Skeletal muscle tissue (tissue), 4 donors: ENCODE data around the gene SLC22A4. TPM values are rescaled to one million over a fixed set of nuclear protein-coding genes. Genes with fewer than 3 reads are reported as not detected.

Experiments used
- H3K27ac ChIP-seq: one replicate; pipeline ENCODE4 v1.7.0; 2013; ENCODE audit warnings: mild to moderate bottlenecking, low read depth, low read length, inconsistent platforms
- H3K27me3 ChIP-seq, 3 donors: one replicate each; pipeline ENCODE4 v1.7.0; 2013; ENCODE audit warnings: low read length in 3 of 3; ENCODE audit not compliant: control insufficient read depth in 3 of 3, insufficient read depth in 3 of 3
- H3K36me3 ChIP-seq, 3 donors: one replicate each; pipeline ENCODE4 v1.7.0; 2013; ENCODE audit warnings: low read length in 3 of 3; ENCODE audit not compliant: control insufficient read depth in 3 of 3, insufficient read depth in 3 of 3
- H3K4me1 ChIP-seq, 3 donors: one replicate each; pipeline ENCODE4 v1.7.0; 2013; ENCODE audit warnings: low read length in 3 of 3, mild to moderate bottlenecking in 3 of 3; ENCODE audit not compliant: control insufficient read depth in 3 of 3, insufficient read depth in 3 of 3
- H3K4me3 ChIP-seq, 3 donors: one replicate each; pipeline ENCODE4 v1.7.0; 2013; ENCODE audit warnings: low read length in 3 of 3
- H3K9ac ChIP-seq, 3 donors: one replicate each; pipeline ENCODE4 v1.7.0; 2013; ENCODE audit warnings: low read length in 3 of 3, mild to moderate bottlenecking in 3 of 3, moderate library complexity in 2 of 3, low read depth in 1 of 3
- H3K9me3 ChIP-seq, 3 donors: one replicate each; pipeline ENCODE4 v1.7.0; 2013; ENCODE audit warnings: low read length in 3 of 3; ENCODE audit not compliant: control insufficient read depth in 3 of 3
- total RNA-seq: library from RNA; depleted of rRNA; stranded (reverse); fragments of >200 nt; gene quantifications from one replicate; pipeline ENCODE4 v1.2.3, GENCODE V29; 2014
- donor health status: Osteomylitis.

SLC22A4 gene
- total RNA-seq = 3.1 TPM

- Histone ChIP-seq H3K4me1 (peaks cover 14 to 57% (median 37%) of the 10 kb centered on the region in 3 donors), H3K27me3 (no peaks in the 10 kb centered on the region), H3K4me3 (peak within 1 kb of the TSS; percentile 86 to 90 (median 87)), H3K9me3 (no peaks in the 10 kb centered on the region), H3K27ac (peak within 1 kb of the TSS; percentile 99), H3K9ac (peak within 1 kb of the TSS; percentile 98 to 99 (median 99)), H3K36me3 (no peaks in the 10 kb centered on the region)
Measured at GRCh38 chr5:132293992-132294727, at the start of gene SLC22A4. Gene SLC22A4, plus strand, starts transcription at chr5:132294394. Its CDS starts 223 bp downstream, at chr5:132294617.

GRCh38 chr5:132245593-132245992, 48.6 kb upstream of the SLC22A4 start:
- H3K9me3 ChIP-seq = no peaks in the 10 kb centered on the region
- H3K4me1 ChIP-seq = no peaks in the 10 kb centered on the region
- H3K27me3 ChIP-seq = no peaks in the 10 kb centered on the region
- no peak overlapping the region for H3K4me3 ChIP-seq
- no peak overlapping the region for H3K27ac ChIP-seq
- no peaks in the 10 kb centered on the region for H3K36me3 ChIP-seq
- H3K9ac ChIP-seq = no peak overlapping the region

- no peaks in the 10 kb centered on the region for H3K27me3 ChIP-seq
- no peaks in the 10 kb centered on the region for H3K4me1 ChIP-seq
- H3K36me3 ChIP-seq = no peaks in the 10 kb centered on the region
- H3K4me3 ChIP-seq = no peak overlapping the region
- H3K27ac ChIP-seq = no peak overlapping the region
- no peaks in the 10 kb centered on the region for H3K9me3 ChIP-seq
- H3K9ac ChIP-seq = no peak overlapping the region
Measured at GRCh38 chr5:132246806-132247205, 47.4 kb upstream of the SLC22A4 start.

- H3K9me3 ChIP-seq = no peaks in the 10 kb centered on the region
- H3K4me3 ChIP-seq = no peak overlapping the region
- H3K4me1 ChIP-seq = peaks cover 8 to 16% (median 11%) of the 10 kb centered on the region in 3 donors
- no peak overlapping the region for H3K27ac ChIP-seq
- no peaks in the 10 kb centered on the region for H3K27me3 ChIP-seq
- H3K9ac ChIP-seq = no peak overlapping the region
- H3K36me3 ChIP-seq = no peaks in the 10 kb centered on the region
Measured at GRCh38 chr5:132250547-132250946, 43.6 kb upstream of the SLC22A4 start.

- no peaks in the 10 kb centered on the region for H3K36me3 ChIP-seq
- peaks cover 8 to 16% (median 11%) of the 10 kb centered on the region in 3 donors for H3K4me1 ChIP-seq
- no peak overlapping the region for H3K27ac ChIP-seq
- no peaks in the 10 kb centered on the region for H3K9me3 ChIP-seq
- no peak overlapping the region for H3K9ac ChIP-seq
- H3K4me3 ChIP-seq = no peak overlapping the region
- H3K27me3 ChIP-seq = peaks cover 0 to 4% (median 2%) of the 10 kb centered on the region in 3 donors
Measured at GRCh38 chr5:132251220-132251725, 42.9 kb upstream of the SLC22A4 start.

GRCh38 chr5:132253008-132253441, 41.2 kb upstream of the SLC22A4 start:
- Histone ChIP-seq H3K4me1 (peaks cover 8 to 20% (median 11%) of the 10 kb centered on the region in 3 donors), H3K36me3 (no peaks in the 10 kb centered on the region), H3K9ac (no peak overlapping the region), H3K27ac (no peak overlapping the region), H3K9me3 (no peaks in the 10 kb centered on the region), H3K27me3 (peaks cover 5 to 15% (median 5%) of the 10 kb centered on the region in 3 donors), H3K4me3 (no peak overlapping the region)

GRCh38 chr5:132253452-132254320, 40.5 kb upstream of the SLC22A4 start:
- Histone ChIP-seq H3K27me3 (peaks cover 5 to 21% (median 6%) of the 10 kb centered on the region in 3 donors), H3K27ac (no peak overlapping the region), H3K4me3 (no peak overlapping the region), H3K9me3 (no peaks in the 10 kb centered on the region), H3K9ac (no peak overlapping the region), H3K36me3 (no peaks in the 10 kb centered on the region), H3K4me1 (peaks cover 9 to 21% (median 14%) of the 10 kb centered on the region in 3 donors)

- Histone ChIP-seq H3K4me1 (peaks cover 13 to 23% (median 19%) of the 10 kb centered on the region in 3 donors), H3K27ac (no peak overlapping the region), H3K36me3 (no peaks in the 10 kb centered on the region), H3K9me3 (no peaks in the 10 kb centered on the region), H3K4me3 (no peak overlapping the region), H3K27me3 (peaks cover 5 to 23% (median 6%) of the 10 kb centered on the region in 3 donors), H3K9ac (no peak overlapping the region)
Measured at GRCh38 chr5:132254321-132254977, 39.7 kb upstream of the SLC22A4 start.

- no peaks in the 10 kb centered on the region for H3K36me3 ChIP-seq
- H3K9ac ChIP-seq = peak overlapping the region in 1 of 3 donors; percentile 54
- peaks cover 5 to 23% (median 6%) of the 10 kb centered on the region in 3 donors for H3K27me3 ChIP-seq
- H3K27ac ChIP-seq = no peak overlapping the region
- H3K9me3 ChIP-seq = no peaks in the 10 kb centered on the region
- H3K4me1 ChIP-seq = peaks cover 31 to 37% (median 33%) of the 10 kb centered on the region in 3 donors
- no peak overlapping the region for H3K4me3 ChIP-seq
Measured at GRCh38 chr5:132256086-132256782, 38.0 kb upstream of the SLC22A4 start.
